Stromal cell of bone marrow (primary cell): ENCODE results near the gene RAB43.

ENCODE experiments used
- DNase-seq: peaks from one replicate; pipeline ENCODE4 v3.0.0-alpha.2; 2012; ENCODE audit warnings: low read depth

RAB43 gene

GRCh38 chr3:129038121-129038855, 83.3 kb downstream of the RAB43 start:
- no peak for DNase-seq
